ENCODE results near the gene SPOP.

DNA sequence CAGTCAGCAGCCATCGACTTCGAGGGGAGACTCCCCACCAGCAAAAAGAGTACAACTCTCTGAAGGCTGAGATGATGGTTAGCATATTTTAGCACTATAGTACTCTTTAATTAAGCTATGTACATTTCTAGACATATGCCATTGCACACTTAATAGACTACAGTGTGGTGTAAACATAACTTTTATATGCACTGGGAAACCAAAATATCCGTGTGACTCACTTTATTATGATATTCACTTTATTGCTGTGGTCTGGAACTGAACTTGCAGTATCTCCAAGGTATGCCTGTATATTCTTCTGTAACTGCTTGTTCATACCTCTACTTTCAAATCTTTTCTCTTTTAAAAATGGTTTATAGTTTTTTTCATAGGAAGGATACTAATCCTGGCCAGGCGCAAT lies 113.3 kb downstream of the SPOP start:
- TF ChIP-seq, protein P1, sequence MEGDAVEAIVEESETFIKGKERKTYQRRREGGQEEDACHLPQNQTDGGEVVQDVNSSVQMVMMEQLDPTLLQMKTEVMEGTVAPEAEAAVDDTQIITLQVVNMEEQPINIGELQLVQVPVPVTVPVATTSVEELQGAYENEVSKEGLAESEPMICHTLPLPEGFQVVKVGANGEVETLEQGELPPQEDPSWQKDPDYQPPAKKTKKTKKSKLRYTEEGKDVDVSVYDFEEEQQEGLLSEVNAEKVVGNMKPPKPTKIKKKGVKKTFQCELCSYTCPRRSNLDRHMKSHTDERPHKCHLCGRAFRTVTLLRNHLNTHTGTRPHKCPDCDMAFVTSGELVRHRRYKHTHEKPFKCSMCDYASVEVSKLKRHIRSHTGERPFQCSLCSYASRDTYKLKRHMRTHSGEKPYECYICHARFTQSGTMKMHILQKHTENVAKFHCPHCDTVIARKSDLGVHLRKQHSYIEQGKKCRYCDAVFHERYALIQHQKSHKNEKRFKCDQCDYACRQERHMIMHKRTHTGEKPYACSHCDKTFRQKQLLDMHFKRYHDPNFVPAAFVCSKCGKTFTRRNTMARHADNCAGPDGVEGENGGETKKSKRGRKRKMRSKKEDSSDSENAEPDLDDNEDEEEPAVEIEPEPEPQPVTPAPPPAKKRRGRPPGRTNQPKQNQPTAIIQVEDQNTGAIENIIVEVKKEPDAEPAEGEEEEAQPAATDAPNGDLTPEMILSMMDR (IDR thresholded peaks at IDR 0.05), result no peak
- TF ChIP-seq POLR2A (IDR thresholded peaks at IDR 0.05), result no peak
